NCI-H1105 treated with DMSO at 0.1 percent for 48 hours (cell line): Measurements from ENCODE around the gene HMCN2.

ENCODE experiments used
- DNase-seq: peaks from one replicate; lab custom pipeline; 2025; lab: John Stamatoyannopoulos, UW

The HMCN2 gene

DNA sequence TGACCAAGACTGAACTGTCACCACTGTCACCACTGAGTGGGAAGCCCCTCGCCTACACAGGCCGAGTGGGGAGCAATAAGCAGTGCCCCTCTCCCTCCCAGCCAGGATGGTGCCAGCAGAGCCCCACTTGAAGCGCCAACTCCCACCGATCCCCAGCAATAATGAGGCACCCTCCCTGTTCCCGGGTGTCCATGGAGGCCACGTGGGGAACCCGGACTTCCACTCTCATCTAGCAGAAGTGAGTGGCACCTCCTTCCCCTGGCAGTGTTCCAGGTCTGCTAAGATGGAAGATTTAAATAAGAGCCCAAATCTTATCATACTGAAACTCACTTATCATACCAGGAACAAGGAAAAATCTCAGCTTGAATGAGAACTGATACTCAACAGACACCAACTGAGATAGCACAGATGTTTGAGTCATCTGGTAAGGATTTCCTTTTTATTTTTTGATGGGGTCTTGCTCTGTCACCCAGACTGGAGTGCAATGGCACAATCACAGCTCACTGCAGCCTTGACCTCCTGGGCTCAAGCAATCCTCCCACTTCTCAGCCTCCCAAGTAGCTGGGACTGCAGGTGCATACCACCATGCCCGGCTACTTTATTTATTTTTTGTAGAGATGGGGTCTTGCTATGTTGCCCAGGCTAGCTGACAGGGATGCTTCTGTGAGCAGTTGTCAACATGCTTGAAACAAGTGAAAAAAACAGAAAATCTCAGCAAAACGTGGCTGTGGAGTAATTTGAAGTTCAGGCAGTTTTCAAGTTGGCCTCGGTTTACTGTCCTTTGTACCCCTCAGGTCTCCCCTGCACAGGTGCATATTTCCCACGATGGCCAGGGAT lies 149.6 kb downstream of the HMCN2 start:
- no peak for DNase-seq

- no peak for DNase-seq
These were observed 152.0 kb downstream of the HMCN2 start for GRCh38 chr9:130417602-130418001.

GRCh38 chr9:130418776-130419175 lies 153.2 kb downstream of the HMCN2 start:
- DNase-seq, result no peak

DNA sequence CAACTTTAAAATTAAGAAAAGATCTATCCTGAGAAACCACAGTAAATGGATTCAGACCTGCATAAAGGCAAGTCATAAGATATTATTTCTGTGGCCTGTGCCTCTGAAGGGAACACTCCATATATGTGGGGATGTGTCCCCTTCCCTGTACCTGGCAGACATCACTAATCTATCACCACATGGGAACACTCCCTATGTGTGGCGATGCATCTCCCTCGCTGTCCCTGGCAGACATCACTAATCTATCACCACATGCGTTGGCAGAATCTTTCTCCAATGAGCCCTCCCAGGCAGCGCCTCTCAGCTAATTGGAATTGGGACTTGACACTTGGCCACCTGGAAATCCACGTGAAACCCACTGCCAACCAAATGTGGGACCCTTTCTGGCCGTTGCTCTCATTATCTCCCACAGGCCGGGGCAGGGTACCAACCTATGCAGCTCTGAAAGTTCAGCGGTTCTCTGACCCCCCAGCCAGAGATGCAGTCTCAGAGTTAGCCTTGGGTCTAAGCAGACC lies 154.0 kb downstream of the HMCN2 start:
- DNase-seq, result no peak

DNA sequence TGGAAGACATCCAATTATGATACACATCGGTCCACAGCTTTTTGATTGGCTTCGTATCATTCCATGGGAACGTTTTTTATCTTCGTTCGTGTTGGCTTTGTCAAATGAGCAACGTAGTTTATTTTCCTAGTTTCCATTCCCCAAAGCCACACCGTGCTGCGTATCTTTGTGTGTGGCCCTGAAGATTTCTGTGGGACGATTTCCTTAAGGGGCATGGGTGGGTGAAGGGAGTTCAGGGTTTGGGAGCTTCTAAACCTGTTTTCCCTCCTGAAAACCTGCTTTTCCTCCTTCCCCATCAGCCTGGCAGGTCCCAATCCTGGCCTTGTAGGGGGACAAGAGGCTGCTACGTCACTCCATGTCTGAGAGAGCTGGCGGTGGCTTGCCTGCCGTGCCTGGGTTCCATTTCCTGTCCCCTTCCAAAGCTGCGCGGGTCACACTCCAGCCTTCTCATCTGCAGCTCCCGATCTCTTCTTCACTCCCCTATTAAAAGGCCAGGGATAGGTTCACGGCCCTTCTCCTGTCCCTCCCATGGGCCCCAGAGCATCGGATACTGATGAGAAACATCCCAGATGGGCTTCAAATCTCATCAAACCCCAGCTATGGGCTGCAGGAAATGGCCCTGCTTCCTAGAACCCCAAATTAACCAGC lies 155.7 kb downstream of the HMCN2 start:
- DNase-seq, result no peak

GRCh38 chr9:130421802-130422276 lies 156.3 kb downstream of the HMCN2 start:
- DNase-seq, result peak; percentile 47

GRCh38 chr9:130422546-130422945 lies 157.0 kb downstream of the HMCN2 start:
- DNase-seq, result no peak

GRCh38 chr9:130423272-130423671 lies 157.7 kb downstream of the HMCN2 start:
- DNase-seq, result no peak

GRCh38 chr9:130424595-130425454 lies 159.3 kb downstream of the HMCN2 start:
- DNase-seq, result no peak

DNA sequence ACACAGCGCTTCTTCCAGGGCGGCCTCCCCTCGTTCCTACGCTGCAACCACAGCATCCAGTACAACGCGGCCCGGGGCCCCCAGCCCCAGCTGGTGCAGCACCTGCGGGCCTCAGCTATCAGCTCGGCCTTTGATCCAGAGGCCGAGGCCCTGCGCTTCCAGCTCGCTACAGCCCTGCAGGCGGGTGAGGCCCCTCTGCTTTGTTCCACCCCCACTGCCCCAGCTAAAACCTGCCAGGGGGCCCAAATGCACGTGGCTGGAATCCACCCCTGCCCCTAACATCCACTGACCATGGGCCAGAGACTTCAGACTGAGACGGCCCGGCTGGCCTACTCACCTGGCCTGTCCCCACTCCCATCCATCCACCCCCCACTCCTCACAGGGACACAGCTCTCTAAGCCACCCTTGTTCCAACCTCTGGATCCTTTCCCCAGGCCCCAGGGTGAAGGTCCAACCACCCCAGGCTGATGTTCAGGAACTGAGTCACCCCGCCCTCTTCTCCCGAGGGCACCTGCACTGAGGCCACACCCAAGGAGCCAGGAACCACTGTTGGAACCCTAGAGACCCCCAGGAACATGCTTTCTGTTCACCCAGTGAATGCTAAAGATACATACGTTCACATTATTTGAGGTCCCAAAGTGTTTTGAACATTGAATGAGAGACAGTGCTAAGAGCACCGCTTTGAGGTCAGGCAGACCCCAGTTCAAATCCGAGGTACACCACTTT lies 160.3 kb downstream of the HMCN2 start:
- DNase-seq, result no peak

DNA sequence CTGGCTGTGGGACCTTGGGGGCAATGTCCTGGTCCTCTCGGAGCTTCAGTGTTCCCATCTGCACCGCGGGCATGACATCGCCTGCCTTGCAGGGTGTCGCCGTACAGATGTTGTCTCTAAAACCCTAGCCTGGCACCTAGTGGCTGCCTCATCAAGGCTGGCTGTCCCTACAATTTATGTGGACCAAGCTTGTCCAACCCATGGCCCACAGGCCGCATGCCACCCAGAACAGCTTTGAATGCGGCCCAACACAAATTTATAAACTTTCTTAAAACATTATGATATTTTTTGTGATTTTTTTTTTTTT lies 160.9 kb downstream of the HMCN2 start:
- DNase-seq, result no peak

GRCh38 chr9:130426883-130427282 lies 161.3 kb downstream of the HMCN2 start:
- no peak for DNase-seq

DNA sequence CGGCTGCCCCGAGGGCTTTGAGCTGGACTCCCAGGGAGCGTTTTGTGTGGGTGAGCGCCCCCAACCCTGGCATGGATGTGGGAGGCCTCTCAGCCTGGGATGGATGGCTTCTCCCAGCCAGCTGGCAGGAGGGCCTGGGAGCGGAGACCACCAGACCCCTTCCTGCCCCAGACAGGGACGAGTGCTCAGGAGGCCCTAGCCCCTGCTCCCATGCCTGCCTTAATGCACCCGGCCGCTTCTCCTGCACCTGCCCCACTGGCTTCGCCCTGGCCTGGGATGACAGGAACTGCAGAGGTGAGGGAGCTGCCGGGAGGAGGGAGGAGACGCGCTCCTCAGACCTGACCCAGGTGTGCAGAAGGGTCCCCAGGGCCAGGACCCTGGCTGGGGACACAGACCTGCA lies 161.8 kb downstream of the HMCN2 start:
- no peak for DNase-seq

DNA sequence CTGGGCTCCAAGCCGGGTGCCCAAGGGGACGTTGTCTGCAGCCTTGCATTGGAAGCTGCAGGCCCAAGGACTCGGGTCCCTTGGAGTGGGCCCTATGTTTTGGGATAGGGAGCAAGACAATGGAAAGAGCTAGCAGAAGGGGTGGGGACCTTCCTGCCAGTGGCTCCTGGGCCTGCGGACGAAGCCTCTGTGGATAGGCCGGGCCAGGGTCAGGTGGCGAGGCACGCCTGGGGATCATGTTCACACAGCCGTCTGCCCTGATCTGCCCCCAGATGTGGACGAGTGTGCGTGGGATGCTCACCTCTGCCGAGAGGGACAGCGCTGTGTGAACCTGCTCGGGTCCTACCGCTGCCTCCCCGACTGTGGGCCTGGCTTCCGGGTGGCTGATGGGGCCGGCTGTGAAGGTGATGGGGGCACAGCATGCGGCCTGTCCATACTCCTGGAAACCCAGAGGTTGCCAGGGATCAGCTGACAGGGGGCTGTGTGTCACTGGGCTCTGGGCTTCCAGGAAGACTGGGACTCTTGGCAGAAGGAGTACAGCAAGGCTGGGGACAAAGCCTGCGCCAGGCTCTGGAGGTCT lies 162.6 kb downstream of the HMCN2 start:
- no peak for DNase-seq

DNA sequence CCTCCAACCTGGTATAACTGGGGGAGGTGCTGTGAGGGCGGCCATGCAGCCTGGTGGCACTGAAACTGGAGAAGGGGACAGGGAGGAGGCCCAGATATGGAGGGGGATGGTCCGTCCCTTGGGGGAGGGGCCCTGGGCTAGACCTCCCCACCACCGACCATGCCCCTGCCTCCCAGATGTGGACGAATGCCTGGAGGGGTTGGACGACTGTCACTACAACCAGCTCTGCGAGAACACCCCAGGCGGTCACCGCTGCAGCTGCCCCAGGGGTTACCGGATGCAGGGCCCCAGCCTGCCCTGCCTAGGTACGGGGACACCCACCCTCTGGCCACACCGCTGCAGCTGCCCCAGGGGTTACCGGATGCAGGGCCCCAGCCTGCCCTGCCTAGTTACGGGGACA lies 163.8 kb downstream of the HMCN2 start:
- DNase-seq, result no peak

- DNase-seq, result no peak
These were observed 164.3 kb downstream of the HMCN2 start for GRCh38 chr9:130429831-130430230.

DNA sequence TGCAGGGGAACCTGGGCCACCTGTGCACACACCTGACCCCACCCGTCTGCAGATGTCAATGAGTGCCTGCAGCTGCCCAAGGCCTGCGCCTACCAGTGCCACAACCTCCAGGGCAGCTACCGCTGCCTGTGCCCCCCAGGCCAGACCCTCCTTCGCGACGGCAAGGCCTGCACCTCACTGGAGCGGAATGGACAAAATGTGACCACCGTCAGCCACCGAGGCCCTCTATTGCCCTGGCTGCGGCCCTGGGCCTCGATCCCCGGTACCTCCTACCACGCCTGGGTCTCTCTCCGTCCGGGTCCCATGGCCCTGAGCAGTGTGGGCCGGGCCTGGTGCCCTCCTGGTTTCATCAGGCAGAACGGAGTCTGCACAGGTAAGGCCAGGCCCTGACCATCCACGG lies 164.7 kb downstream of the HMCN2 start:
- no peak for DNase-seq

- DNase-seq, result no peak
These were observed 165.4 kb downstream of the HMCN2 start for GRCh38 chr9:130430734-130431535.

GRCh38 chr9:130431536-130432303 lies 166.2 kb downstream of the HMCN2 start:
- DNase-seq, result no peak

GRCh38 chr9:130432362-130432761 lies 166.8 kb downstream of the HMCN2 start:
- no peak for DNase-seq
